Parathyroid adenoma (tissue), 2 donors: Measurements from ENCODE around the gene GSTT4.
"Not testable (repeated sequence)": the region's sequence is repeated elsewhere in the genome, so short reads cannot be mapped to it uniquely, and the experiment has no call there.

Experiments used
- H2AFZ ChIP-seq: fragments of 300-600 bp; sonication (generic); one replicate; pipeline ENCODE4 v1.7.0; 2017; ENCODE audit warnings: antibody characterized with exemption, mild to moderate bottlenecking
- H3K27ac ChIP-seq: fragments of 300-600 bp; sonication (generic); one replicate; pipeline ENCODE4 v1.7.0; 2017
- H3K27me3 ChIP-seq: fragments of 300-600 bp; sonication (generic); one replicate; pipeline ENCODE4 v1.7.0; 2017; ENCODE audit warnings: low read length; ENCODE audit not compliant: control insufficient read depth, insufficient read depth
- H3K36me3 ChIP-seq: fragments of 300-600 bp; sonication (generic); one replicate; pipeline ENCODE4 v1.7.0; 2017; ENCODE audit warnings: low read length; ENCODE audit not compliant: control insufficient read depth, insufficient read depth
- H3K4me1 ChIP-seq: fragments of 300-600 bp; sonication (generic); one replicate; pipeline ENCODE4 v1.7.0; 2017; ENCODE audit warnings: control low read depth
- H3K4me2 ChIP-seq: fragments of 300-600 bp; sonication (generic); one replicate; pipeline ENCODE4 v1.7.0; 2017; ENCODE audit warnings: low read length
- H3K4me3 ChIP-seq: fragments of 300-600 bp; sonication (generic); one replicate; pipeline ENCODE4 v1.7.0; 2017; ENCODE audit warnings: low read depth, low read length
- H3K79me2 ChIP-seq: fragments of 300-600 bp; sonication (generic); one replicate; pipeline ENCODE4 v1.7.0; 2017; ENCODE audit warnings: control low read depth
- H3K9ac ChIP-seq: fragments of 300-600 bp; sonication (generic); one replicate; pipeline ENCODE4 v1.7.0; 2017; ENCODE audit warnings: mild to moderate bottlenecking
- H3K9me3 ChIP-seq: fragments of 300-600 bp; sonication (generic); one replicate; pipeline ENCODE4 v1.7.0; 2017; ENCODE audit warnings: low read length; ENCODE audit not compliant: control insufficient read depth
- donor health status: primary hyperparathyroidism.

The GSTT4 gene

GRCh38 chr22:23952794-23953405 lies 52.4 kb downstream of the GSTT4 start:
- not testable (repeated sequence) for H3K27ac ChIP-seq, H3K9me3 ChIP-seq, H3K9ac ChIP-seq

GRCh38 chr22:23951383-23951782 lies 53.9 kb downstream of the GSTT4 start:
- not testable (repeated sequence) for H2AFZ ChIP-seq, H3K27ac ChIP-seq, H3K79me2 ChIP-seq, H3K4me3 ChIP-seq, H3K9me3 ChIP-seq, H3K4me1 ChIP-seq, H3K9ac ChIP-seq, H3K4me2 ChIP-seq, H3K27me3 ChIP-seq, H3K36me3 ChIP-seq

More at GRCh38 chr22:23952794-23953405, 52.4 kb downstream of the GSTT4 start:
- not testable (repeated sequence) for H3K79me2 ChIP-seq, H3K4me3 ChIP-seq, H3K4me2 ChIP-seq, H2AFZ ChIP-seq, H3K36me3 ChIP-seq, H3K27me3 ChIP-seq, H3K4me1 ChIP-seq

GRCh38 chr22:23949764-23950163 lies 55.5 kb downstream of the GSTT4 start:
- H3K36me3 ChIP-seq, H3K4me2 ChIP-seq, H3K9me3 ChIP-seq, H2AFZ ChIP-seq, H3K9ac ChIP-seq, H3K4me1 ChIP-seq, H3K79me2 ChIP-seq, H3K27me3 ChIP-seq, H3K27ac ChIP-seq, H3K4me3 ChIP-seq: not testable (repeated sequence)
